Psoas muscle (tissue), 8 donors: Measurements from ENCODE around the gene LAMA5. TPM values are rescaled to one million over a fixed set of nuclear protein-coding genes. Genes with fewer than 3 reads are reported as not detected.
A peak's percentile ranks its signal among the peaks of the same experiment; 100 is the strongest.

Experiments used
- ATAC-seq, 4 donors: fragments of 200-7000 bp; cut with Tn5 transposase; one replicate each; pipeline ENCODE4 v1.9.1; 2020; ENCODE audit warnings: moderate library complexity in 3 of 4, mild to moderate bottlenecking in 2 of 4
- DNase-seq, 2 donors: peaks; one replicate each; pipeline ENCODE4 v3.0.0-alpha.2; 2020
- H3K27ac ChIP-seq: fragments of 200-600 bp; one replicate; pipeline ENCODE4 v1.8.0; 2022
- H3K27me3 ChIP-seq, 3 donors: fragments of 200-600 bp in 1 of 3; one replicate each; pipeline versions ENCODE4 v1.6.1 to v1.8.0; 2013 to 2022; ENCODE audit warnings: low read length in 2 of 3, mild to moderate bottlenecking in 2 of 3, moderate library complexity in 1 of 3; ENCODE audit not compliant: insufficient read depth in 3 of 3
- H3K36me3 ChIP-seq, 2 donors: fragments of 200-600 bp in 1 of 2; one replicate each; pipeline versions ENCODE4 v1.6.1 to v1.8.0; 2013 to 2022; ENCODE audit warnings: low read depth in 1 of 2, mild to moderate bottlenecking in 1 of 2, moderate library complexity in 1 of 2; ENCODE audit not compliant: insufficient read depth in 1 of 2
- H3K4me1 ChIP-seq: fragments of 200-600 bp; one replicate; pipeline ENCODE4 v1.8.0; 2022
- H3K4me3 ChIP-seq: fragments of 200-600 bp; one replicate; pipeline ENCODE4 v1.8.0; 2022; ENCODE audit warnings: mild to moderate bottlenecking
- H3K9me3 ChIP-seq: fragments of 200-600 bp; one replicate; pipeline ENCODE4 v1.8.0; 2022
- WGBS, 3 donors: extraction: QIAGEN DNeasy Blood & Tissue Kit; methylation state at CpG; one replicate each; pipeline versions ENCODE4 v1.1.6 to v1.1.7; 2013; 5-methylcytosine and 5-hydroxymethylcytosine counted together
- intact Hi-C, 2 donors: fragments of 100-400 bp; cut with DNase I; formaldehyde crosslinking; loops; one replicate each; pipeline versions ENCODE4 v1.11.0 to v1.14.2; 2022
- polyA plus RNA-seq, 3 donors: library from polyadenylated mRNA; stranded (reverse); fragments of 200-250 nt; gene quantifications; one replicate each; pipeline ENCODE4 v1.2.3, GENCODE V29; 2013
- total RNA-seq, 4 donors: library from RNA; stranded (reverse); fragmentation: NEBNext Ultra II Directional in 2 of 4; extraction: Animal tissue kit (Norgen Biotek cat#: 25700) in 2 of 4; gene quantifications; one replicate each; pipeline versions ENCODE4 v1.2.1 to v1.2.4, GENCODE V29; 2021 to 2023
- TF ChIP-seq, protein P1 (sequence below): fragments of 200-600 bp; IDR thresholded peaks from one replicate; pipeline ENCODE4 v1.8.0; 2022; ENCODE audit warnings: antibody characterized with exemption
- donor health status: healthy with polysubstance abuse.
- donor health status: DM: no; HTN: no; CAD: no; lungs with moderate emphysema.
- donor health status: Bipolar disorder and iron deficiency.
- donor health status: healthy.
- donor health status: DM: yes; HTN: yes; CAD: no.
- donor health status: DM: no; HTN: no; CAD: no.
- donor health status: DM: no; HTN: no; CAD: no.
- donor health status: DM: yes; HTN: yes; CAD: no.

The LAMA5 gene
- total and polyA plus RNA-seq, 7 donors: 14.4 to 74.6 (median 34.2) TPM

DNA sequence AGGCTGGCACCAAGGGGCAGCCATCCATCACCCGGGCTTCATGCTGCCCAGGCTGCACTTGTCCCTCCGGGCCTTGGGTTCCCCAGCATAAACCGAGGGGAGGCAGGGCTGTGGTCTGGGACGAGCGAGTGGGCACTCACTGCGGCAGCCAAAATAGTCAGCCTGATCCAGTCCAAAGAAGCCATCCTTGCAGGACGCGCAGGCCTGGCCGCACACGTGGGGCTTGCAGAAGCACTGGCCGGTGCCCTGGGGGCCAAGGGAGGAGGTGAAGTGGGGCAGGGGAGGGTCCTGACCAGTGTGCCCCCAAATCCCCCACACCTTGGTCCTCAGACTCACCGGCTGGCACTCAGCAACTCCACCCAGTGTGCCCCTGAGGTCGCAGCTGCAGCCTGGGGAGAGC is 32.2 kb downstream of the LAMA5 start:
- peak in 1 of 2 donors; percentile 13 for DNase-seq
- intact Hi-C loops: no loop called here
- TF ChIP-seq, protein P1, sequence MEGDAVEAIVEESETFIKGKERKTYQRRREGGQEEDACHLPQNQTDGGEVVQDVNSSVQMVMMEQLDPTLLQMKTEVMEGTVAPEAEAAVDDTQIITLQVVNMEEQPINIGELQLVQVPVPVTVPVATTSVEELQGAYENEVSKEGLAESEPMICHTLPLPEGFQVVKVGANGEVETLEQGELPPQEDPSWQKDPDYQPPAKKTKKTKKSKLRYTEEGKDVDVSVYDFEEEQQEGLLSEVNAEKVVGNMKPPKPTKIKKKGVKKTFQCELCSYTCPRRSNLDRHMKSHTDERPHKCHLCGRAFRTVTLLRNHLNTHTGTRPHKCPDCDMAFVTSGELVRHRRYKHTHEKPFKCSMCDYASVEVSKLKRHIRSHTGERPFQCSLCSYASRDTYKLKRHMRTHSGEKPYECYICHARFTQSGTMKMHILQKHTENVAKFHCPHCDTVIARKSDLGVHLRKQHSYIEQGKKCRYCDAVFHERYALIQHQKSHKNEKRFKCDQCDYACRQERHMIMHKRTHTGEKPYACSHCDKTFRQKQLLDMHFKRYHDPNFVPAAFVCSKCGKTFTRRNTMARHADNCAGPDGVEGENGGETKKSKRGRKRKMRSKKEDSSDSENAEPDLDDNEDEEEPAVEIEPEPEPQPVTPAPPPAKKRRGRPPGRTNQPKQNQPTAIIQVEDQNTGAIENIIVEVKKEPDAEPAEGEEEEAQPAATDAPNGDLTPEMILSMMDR: no peak
- Histone ChIP-seq H3K4me3 (no peak overlapping the region), H3K36me3 (peaks cover 0 to 70% of the 10 kb centered on the region in 2 donors), H3K4me1 (no peaks in the 10 kb centered on the region), H3K27me3 (no peaks in the 10 kb centered on the region), H3K27ac (no peak overlapping the region), H3K9me3 (no peaks in the 10 kb centered on the region)
- ATAC-seq: no peak
- WGBS, 3 donors: 92 to 94% (median 93%) methylated on average over 13 of the region's 13 CpGs

DNA sequence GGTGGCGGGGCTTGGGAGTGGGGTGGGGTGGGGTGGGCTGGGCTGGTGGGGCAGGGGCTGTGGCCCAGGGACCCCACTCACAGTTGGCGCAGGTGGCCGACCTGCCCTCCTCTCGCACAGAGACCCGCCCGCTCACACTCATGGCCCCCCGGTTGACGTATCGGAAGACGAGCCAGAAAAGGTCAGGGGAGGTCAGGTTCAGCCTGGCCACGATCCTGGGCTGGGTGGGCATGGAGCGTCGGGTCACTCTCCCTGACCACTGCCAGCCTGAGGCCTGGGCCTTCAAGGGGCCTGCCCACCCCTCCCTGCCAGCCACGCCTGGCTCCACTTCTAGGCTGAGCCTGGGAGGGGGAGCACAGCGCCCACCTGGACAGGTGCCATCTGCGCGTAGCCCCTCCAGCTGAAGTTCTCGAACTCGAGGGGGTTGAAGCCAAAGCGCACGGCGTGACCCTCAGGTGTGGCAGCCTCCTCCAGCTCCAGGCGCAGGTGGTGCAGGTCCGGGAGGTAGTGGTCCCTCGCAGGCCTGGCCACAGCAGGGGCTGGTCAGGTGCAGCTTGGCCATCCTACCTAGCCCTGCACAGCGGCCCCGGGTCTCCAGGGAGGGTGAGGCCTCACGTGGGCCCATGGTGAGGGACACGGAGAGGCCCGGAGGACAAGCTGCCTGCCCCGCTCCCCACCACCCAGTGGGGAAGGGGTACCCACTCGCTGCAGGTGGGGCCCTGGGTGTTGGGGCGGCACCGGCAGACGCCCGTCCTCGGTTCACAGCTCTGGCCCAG is 33.1 kb downstream of the LAMA5 start:
- DNase-seq (peak in 1 of 2 donors; percentile 15), ATAC-seq (no peak)
- 79 to 88% (median 85%) methylated on average over 32 to 37 of the region's 37 CpGs for WGBS, 3 donors
- peaks cover 0 to 76% of the 10 kb centered on the region in 2 donors for H3K36me3 ChIP-seq
- no peak overlapping the region for H3K27ac ChIP-seq
- intact Hi-C loops: no loop called here
- H3K4me1 ChIP-seq: no peaks in the 10 kb centered on the region
- TF ChIP-seq, protein P1: no peak
- H3K27me3 ChIP-seq: no peaks in the 10 kb centered on the region
- H3K9me3 ChIP-seq: no peaks in the 10 kb centered on the region
- H3K4me3 ChIP-seq: no peak overlapping the region

DNA sequence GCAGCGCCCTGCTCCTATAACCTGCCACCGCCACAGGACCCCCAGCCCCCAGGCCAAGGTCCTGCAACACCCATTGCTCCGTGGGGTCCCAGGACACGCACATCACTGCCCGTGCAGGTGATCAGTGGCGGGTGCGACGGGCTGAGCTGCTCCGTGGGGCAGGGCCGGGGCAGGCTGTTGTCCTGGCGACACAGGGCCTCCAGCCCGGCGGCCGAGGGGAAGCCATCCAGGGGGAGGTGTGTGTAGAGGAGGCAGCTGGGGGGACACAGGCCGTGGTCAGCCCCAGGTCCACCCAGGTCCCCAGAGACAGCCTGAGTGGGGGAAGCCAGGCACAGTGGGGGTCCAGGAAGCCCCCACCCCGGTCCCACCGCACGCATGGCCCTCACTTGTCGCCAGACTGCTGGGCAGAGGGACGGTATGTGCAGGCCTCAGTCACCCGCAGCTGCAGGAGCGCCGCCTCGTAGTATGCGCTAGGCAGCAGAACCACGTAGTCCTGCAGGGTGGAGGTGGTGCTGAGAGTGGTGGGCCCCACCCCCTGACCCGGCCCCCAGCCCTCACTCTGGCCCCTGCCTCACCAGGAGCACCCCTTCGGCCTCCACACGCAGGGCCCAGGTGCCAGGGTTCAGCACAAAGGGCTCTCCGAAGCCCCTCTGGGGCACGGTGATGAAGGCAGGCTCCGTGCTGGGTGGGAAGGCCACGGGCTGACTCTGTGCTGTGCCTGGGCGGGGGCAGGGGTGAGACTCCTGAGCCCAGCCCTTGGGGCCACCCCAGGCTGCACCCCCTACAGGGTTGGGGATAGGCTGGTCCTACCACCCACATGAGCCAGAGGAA is 33.9 kb downstream of the LAMA5 start:
- intact Hi-C loops: no loop called here
- ATAC-seq (peak in 1 of 4 donors; percentile 3), DNase-seq (peak in 1 of 2 donors; percentile 8)
- WGBS, 3 donors: 93 to 95% (median 94%) methylated on average over 21 to 34 of the region's 34 CpGs
- no peaks in the 10 kb centered on the region for H3K27me3 ChIP-seq
- TF ChIP-seq, protein P1: no peak
- no peaks in the 10 kb centered on the region for H3K4me1 ChIP-seq
- no peak overlapping the region for H3K4me3 ChIP-seq
- H3K36me3 ChIP-seq: peaks cover 0 to 81% of the 10 kb centered on the region in 2 donors
- no peaks in the 10 kb centered on the region for H3K9me3 ChIP-seq
- no peak overlapping the region for H3K27ac ChIP-seq

DNA sequence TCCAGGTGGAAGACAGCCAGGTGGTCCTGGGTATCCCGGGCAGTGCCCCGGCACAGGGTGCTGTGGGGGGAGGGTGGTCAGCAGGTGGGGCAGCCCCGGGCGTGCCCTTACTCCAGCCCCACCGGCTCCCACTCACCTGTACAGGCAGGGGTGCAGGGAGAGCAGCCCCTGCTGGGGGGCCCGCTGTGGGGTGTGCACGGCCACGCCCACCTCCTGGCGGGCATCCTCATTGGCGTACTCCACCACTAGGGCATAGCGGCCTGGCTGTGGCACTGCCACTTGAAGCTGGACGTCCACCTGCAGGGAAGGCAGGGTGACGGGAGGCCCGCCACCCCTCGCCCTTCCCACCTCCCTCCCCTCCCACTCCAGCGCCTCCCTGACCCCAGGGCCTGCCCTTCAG is 34.7 kb downstream of the LAMA5 start:
- H3K4me3 ChIP-seq: no peak overlapping the region
- peaks cover 0 to 81% of the 10 kb centered on the region in 2 donors for H3K36me3 ChIP-seq
- TF ChIP-seq, protein P1: no peak
- intact Hi-C loops: no loop called here
- H3K27ac ChIP-seq: no peak overlapping the region
- no peaks in the 10 kb centered on the region for H3K4me1 ChIP-seq
- H3K27me3 ChIP-seq: no peaks in the 10 kb centered on the region
- 79 to 93% (median 86%) methylated on average over 9 to 16 of the region's 16 CpGs for WGBS, 3 donors
- ATAC-seq (no peak), DNase-seq (peak in 1 of 2 donors; percentile 13)
- no peaks in the 10 kb centered on the region for H3K9me3 ChIP-seq
